Astrocyte of the hippocampus (primary cell): ENCODE results near the gene PEX26.
"Not testable (repeated sequence)": the region's sequence is repeated elsewhere in the genome, so short reads cannot be mapped to it uniquely, and the experiment has no call there.

Source experiments
- DNase-seq: peaks from one replicate; pipeline ENCODE4 v3.0.0; 2011; ENCODE audit warnings: low read depth, low spot score

PEX26 gene

GRCh38 chr22:18096823-18097222 is 19.0 kb downstream of the PEX26 start:
- no peak for DNase-seq

- no peak for DNase-seq
Measured at GRCh38 chr22:18100781-18101180, 23.0 kb downstream of the PEX26 start.

GRCh38 chr22:18101536-18101935 is 23.7 kb downstream of the PEX26 start:
- no peak for DNase-seq

- DNase-seq: peak; percentile 13
Measured at GRCh38 chr22:18103527-18104269, 25.9 kb downstream of the PEX26 start.

- peak; percentile 11 for DNase-seq
Measured at GRCh38 chr22:18104566-18104965, 26.8 kb downstream of the PEX26 start.

- not testable (repeated sequence) for DNase-seq
Measured at GRCh38 chr22:18105981-18106380, 28.2 kb downstream of the PEX26 start.

- not testable (repeated sequence) for DNase-seq
Measured at GRCh38 chr22:18106550-18107341, 29.0 kb downstream of the PEX26 start.

GRCh38 chr22:18108187-18108586 is 30.4 kb downstream of the PEX26 start:
- no peak for DNase-seq

- peak; percentile 5 for DNase-seq
Measured at GRCh38 chr22:18109410-18110193, 31.8 kb downstream of the PEX26 start.

- DNase-seq: peak; percentile 66
Measured at GRCh38 chr22:18110194-18110953, 32.6 kb downstream of the PEX26 start, which contains the start of gene TUBA8. Gene TUBA8, plus strand, starts transcription at chr22:18110809. Its CDS starts 57 bp downstream, at chr22:18110866.

- DNase-seq: peak; percentile 6
Measured at GRCh38 chr22:18110954-18111758, 33.4 kb downstream of the PEX26 start.

GRCh38 chr22:18111759-18112330 is 34.1 kb downstream of the PEX26 start:
- no peak for DNase-seq

GRCh38 chr22:18112440-18112839 is 34.6 kb downstream of the PEX26 start:
- DNase-seq: no peak

- no peak for DNase-seq
Measured at GRCh38 chr22:18113680-18114394, 36.0 kb downstream of the PEX26 start.

- no peak for DNase-seq
Measured at GRCh38 chr22:18114495-18114894, 36.7 kb downstream of the PEX26 start.

GRCh38 chr22:18114976-18115652 is 37.3 kb downstream of the PEX26 start:
- no peak for DNase-seq

- DNase-seq: no peak
Measured at GRCh38 chr22:18115906-18116371, 38.1 kb downstream of the PEX26 start.

- DNase-seq: no peak
Measured at GRCh38 chr22:18116634-18117033, 38.8 kb downstream of the PEX26 start.
